Measurements from ENCODE around the gene TARS3. TPM values are rescaled to one million over a fixed set of nuclear protein-coding genes. Genes with fewer than 3 reads are reported as not detected.

The TARS3 gene
- total RNA-seq, 4 donors from 2014 or later, result 2.9 to 16.6 (median 7.8) TPM

- H3K27me3 ChIP-seq, result peaks cover 0 to 27% (median 0%) of the 10 kb centered on the region in 4 donors
- no peak for TF ChIP-seq CTCF (IDR thresholded peaks at IDR 0.05)
- no peak for TF ChIP-seq POLR2A (IDR thresholded peaks at IDR 0.05)
- no peak overlapping the region for H3K4me3 ChIP-seq
- peaks cover 11 to 30% (median 11%) of the 10 kb centered on the region in 3 donors for H3K4me1 ChIP-seq
- intact Hi-C loops (cut with DNase I), result no loop called here
- 7 to 51% methylated on average over 5 to 9 of the region's 20 CpGs for WGBS, 2 donors
- H3K36me3 ChIP-seq, result no peaks in the 10 kb centered on the region
- no peaks in the 10 kb centered on the region for H3K9me3 ChIP-seq
- no peak for DNase-seq
- no peak overlapping the region for H3K27ac ChIP-seq
Measured at GRCh38 chr15:101613130-101614000, 110.9 kb downstream of the TARS3 start.

GRCh38 chr15:101612676-101613075 is 111.6 kb downstream of the TARS3 start:
- H3K36me3 ChIP-seq, result no peaks in the 10 kb centered on the region
- H3K27me3 ChIP-seq, result peaks cover 0 to 27% (median 0%) of the 10 kb centered on the region in 4 donors
- DNase-seq, result no peak
- 40 to 93% methylated on average over 1 to 5 of the region's 11 CpGs for WGBS, 2 donors
- H3K9me3 ChIP-seq, result no peaks in the 10 kb centered on the region
- no peak overlapping the region for H3K27ac ChIP-seq
- no peak for TF ChIP-seq CTCF (IDR thresholded peaks at IDR 0.05)
- no peak for TF ChIP-seq POLR2A (IDR thresholded peaks at IDR 0.05)
- peaks cover 11 to 30% (median 11%) of the 10 kb centered on the region in 3 donors for H3K4me1 ChIP-seq
- no peak overlapping the region for H3K4me3 ChIP-seq
- intact Hi-C loops (cut with DNase I), result no loop called here

GRCh38 chr15:101611580-101612299 is 112.5 kb downstream of the TARS3 start:
- Histone ChIP-seq H3K4me1 (peaks cover 11 to 30% (median 11%) of the 10 kb centered on the region in 3 donors), H3K27ac (no peak overlapping the region), H3K9me3 (no peaks in the 10 kb centered on the region), H3K27me3 (peaks cover 0 to 27% (median 0%) of the 10 kb centered on the region in 4 donors), H3K36me3 (no peaks in the 10 kb centered on the region), H3K4me3 (no peak overlapping the region)
- TF ChIP-seq POLR2A (IDR thresholded peaks at IDR 0.05) (no peak), CTCF (IDR thresholded peaks at IDR 0.05) (no peak)
- no peak for DNase-seq
- 65 to 70% methylated on average over 10 of the region's 10 CpGs for WGBS, 2 donors
- intact Hi-C loops (cut with DNase I), result no loop called here

- intact Hi-C loops (cut with DNase I), result no loop called here
- DNase-seq, result no peak
- no peak overlapping the region for H3K4me3 ChIP-seq
- H3K27me3 ChIP-seq, result peaks cover 0 to 27% (median 0%) of the 10 kb centered on the region in 4 donors
- 62 to 85% methylated on average over 5 to 7 of the region's 15 CpGs for WGBS, 2 donors
- no peaks in the 10 kb centered on the region for H3K36me3 ChIP-seq
- no peaks in the 10 kb centered on the region for H3K9me3 ChIP-seq
- no peak overlapping the region for H3K27ac ChIP-seq
- TF ChIP-seq POLR2A (IDR thresholded peaks at IDR 0.05), result no peak
- TF ChIP-seq CTCF (IDR thresholded peaks at IDR 0.05), result no peak
- H3K4me1 ChIP-seq, result peaks cover 4 to 23% (median 6%) of the 10 kb centered on the region in 3 donors
Measured at GRCh38 chr15:101611007-101611406, 113.3 kb downstream of the TARS3 start.

- 75 to 93% methylated on average over 1 to 7 of the region's 8 CpGs for WGBS, 2 donors
- no peak for DNase-seq
- H3K4me1 ChIP-seq, result peaks cover under 1 to 19% (median 2%) of the 10 kb centered on the region in 3 donors
- intact Hi-C loops (cut with DNase I), result no loop called here
- H3K27me3 ChIP-seq, result peaks cover 0 to 29% (median 0%) of the 10 kb centered on the region in 4 donors
- no peaks in the 10 kb centered on the region for H3K9me3 ChIP-seq
- H3K36me3 ChIP-seq, result no peaks in the 10 kb centered on the region
- no peak overlapping the region for H3K27ac ChIP-seq
- H3K4me3 ChIP-seq, result no peak overlapping the region
- TF ChIP-seq CTCF (IDR thresholded peaks at IDR 0.05) (no peak), POLR2A (IDR thresholded peaks at IDR 0.05) (no peak)
Measured at GRCh38 chr15:101610611-101611000, 113.7 kb downstream of the TARS3 start.
